GM20431 (cell line): ENCODE data around the gene PCDH1.

Experiments
- in situ Hi-C: fragments of 300-500 bp; cut with MseI, MboI; formaldehyde crosslinking; loops from one replicate; pipeline ENCODE4 v1.15.0; 2020; ENCODE audit warnings: low sequenced_read_pairs; ENCODE audit not compliant: unreplicated experiment

PCDH1 gene

DNA sequence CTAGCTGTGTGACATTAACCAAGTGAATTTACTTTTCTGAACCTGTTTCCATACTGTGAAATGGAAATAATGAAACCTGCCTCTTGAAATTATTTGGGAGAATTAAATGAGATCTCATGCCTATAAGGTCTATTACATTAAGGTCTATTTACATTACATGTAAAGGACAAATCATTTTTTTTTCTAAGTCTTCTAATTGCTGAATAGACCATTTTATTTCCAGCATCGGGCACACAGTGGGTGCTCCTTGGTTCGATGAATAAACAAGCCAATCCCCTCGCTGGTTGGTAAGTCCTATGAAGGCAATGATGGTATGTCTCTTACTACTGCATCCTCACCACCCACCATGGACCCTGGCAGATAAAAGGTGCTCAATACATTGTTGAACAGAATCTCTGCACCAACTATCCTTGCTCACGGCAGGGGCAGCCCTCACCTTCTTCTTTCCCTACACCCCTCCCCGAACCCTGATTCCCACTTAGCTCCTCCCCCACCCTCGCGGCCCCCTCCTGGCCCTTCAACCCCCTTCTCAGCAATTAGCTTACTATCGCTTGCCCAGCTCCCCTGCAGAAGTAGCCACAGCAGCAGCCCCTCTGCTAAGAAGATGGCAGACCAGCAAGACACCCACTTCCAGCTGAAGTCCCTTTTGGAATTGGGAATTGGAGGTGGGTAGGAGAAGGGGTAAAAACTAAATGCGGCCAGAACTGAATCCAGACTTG, 3.0 kb downstream of the PCDH1 start:
- in situ Hi-C loops: no loop called here

- in situ Hi-C loops: no loop called here
Measured at GRCh38 chr5:141874262-141874964, 3.8 kb downstream of the PCDH1 start.

GRCh38 chr5:141873933-141874261, 4.3 kb downstream of the PCDH1 start:
- in situ Hi-C loops: no loop called here

- in situ Hi-C loops: no loop called here
Measured at GRCh38 chr5:141872496-141873356, 5.5 kb downstream of the PCDH1 start.

- in situ Hi-C loops: no loop called here
Measured at GRCh38 chr5:141871870-141872269, 6.3 kb downstream of the PCDH1 start.

DNA sequence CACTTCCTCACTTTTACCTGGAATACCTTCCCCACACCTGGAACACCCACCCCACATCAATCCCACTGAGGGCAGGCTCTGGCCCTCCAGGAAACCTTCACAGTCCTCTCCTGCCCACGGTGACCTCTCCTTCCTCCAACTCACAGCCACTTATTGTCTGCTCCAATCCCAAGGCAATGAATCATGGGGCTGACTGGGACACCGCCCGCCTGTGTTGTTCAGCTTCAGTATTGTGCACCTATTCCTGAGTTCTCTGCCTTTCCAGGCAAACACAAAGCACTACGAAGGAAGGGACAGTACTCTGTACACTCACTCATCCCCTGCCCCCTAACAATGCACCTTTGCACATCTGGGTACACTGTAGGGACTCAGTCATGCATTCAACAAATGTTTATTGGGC, 7.3 kb downstream of the PCDH1 start:
- in situ Hi-C loops: no loop called here

- in situ Hi-C loops: no loop called here
Measured at GRCh38 chr5:141870228-141870627, 8.0 kb downstream of the PCDH1 start.

DNA sequence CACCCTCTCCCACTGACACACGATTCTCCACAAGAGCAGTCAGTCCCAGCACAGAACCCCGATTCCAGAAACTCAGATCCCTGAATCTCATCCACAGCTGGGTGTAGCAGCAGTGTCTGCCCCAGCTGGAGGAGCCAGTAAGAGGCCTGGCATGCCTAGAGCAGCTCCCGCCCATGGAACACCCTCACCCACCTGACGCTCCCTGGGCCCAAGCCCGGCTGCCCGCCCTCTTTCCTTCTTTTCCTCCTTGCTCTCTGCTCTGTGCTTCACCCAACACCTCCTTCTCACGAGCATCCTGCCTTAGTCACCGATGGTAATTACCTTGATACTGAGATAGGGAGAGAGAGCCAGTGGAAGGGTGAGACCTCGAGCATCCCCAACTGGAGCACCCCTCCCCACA, 8.7 kb downstream of the PCDH1 start:
- in situ Hi-C loops: no loop called here

GRCh38 chr5:141869040-141869439, 9.2 kb downstream of the PCDH1 start:
- in situ Hi-C loops: no loop called here

- in situ Hi-C loops: no loop called here
Measured at GRCh38 chr5:141868541-141868940, 9.7 kb downstream of the PCDH1 start.

DNA sequence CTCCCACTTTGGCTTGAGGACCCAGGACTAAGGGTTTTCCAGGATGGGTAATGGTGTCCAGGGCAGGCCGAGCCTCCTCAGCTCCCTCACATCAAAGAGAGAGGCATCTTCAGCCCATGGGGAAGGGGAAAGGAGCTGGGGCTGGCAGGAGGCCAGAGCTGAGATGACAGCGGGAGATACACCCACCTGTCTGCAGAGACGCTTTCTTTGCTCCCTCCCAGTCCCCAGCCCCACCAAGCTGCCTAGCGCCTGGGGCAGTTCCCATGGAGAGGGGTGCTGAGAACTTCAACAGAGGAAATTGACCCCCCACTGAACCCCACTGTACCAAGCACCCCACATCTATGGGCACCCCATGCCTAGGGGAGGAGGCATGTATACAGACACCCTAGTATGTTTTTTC, 10.6 kb downstream of the PCDH1 start:
- in situ Hi-C loops: no loop called here

- in situ Hi-C loops: no loop called here
Measured at GRCh38 chr5:141867139-141867538, 11.1 kb downstream of the PCDH1 start.

GRCh38 chr5:141866096-141866495, 12.1 kb downstream of the PCDH1 start:
- in situ Hi-C loops: no loop called here

- in situ Hi-C loops: no loop called here
Measured at GRCh38 chr5:141865406-141865805, 12.8 kb downstream of the PCDH1 start.

- in situ Hi-C loops: no loop called here
Measured at GRCh38 chr5:141864371-141865370, 13.5 kb downstream of the PCDH1 start.

- in situ Hi-C loops: no loop called here
Measured at GRCh38 chr5:141863569-141864178, 14.5 kb downstream of the PCDH1 start.

DNA sequence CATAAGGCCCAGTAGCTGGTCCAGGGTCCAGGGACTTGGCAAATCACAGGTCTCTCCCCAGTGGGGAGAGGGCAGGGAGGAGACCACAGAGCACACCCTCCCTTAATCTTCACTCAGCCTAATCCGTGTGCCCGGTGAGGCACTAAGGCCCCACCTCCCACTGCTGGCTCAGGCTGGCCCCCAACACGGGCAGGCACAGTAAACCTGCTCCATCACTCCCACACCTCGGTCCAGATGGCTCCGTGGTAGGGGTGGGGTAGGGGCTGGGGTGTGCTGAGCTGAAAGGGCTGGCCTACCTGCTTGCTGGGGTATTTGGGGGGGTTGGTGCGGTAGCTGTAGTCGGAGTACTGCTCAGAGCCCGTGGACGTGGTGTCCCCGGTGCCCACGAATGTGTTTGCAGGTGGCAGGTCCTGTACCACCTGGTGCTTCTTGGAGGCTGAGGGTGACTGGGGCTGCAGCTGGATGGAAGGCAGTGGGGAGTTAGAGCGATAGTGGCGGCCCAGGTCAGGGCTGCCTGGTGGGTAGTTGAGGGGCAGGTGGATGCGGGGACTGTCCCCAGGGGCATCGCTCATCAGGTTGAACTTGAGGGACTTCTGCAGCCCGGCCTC, 15.2 kb downstream of the PCDH1 start:
- in situ Hi-C loops: no loop called here

GRCh38 chr5:141861194-141861593, 17.0 kb downstream of the PCDH1 start:
- in situ Hi-C loops: no loop called here
